OCI-LY1 (cell line): ENCODE measurements around the gene RRP1B.

Experiments
- EZH2 ChIP-seq: fragments of 200-600 bp; sonication (generic), shearing (Covaris generic); IDR thresholded peaks from 2 replicates; pipeline ENCODE4 v1.8.0; 2017; ENCODE audit warnings: borderline replicate concordance, mixed run types, mild to moderate bottlenecking, antibody characterized with exemption, low read length, moderate library complexity, mixed read lengths
- TF ChIP-seq, protein P1 (sequence below): fragments of 200-600 bp; sonication (generic), shearing (Covaris generic); IDR thresholded peaks from 2 replicates; pipeline ENCODE4 v1.5.1; 2017; ENCODE audit warnings: mild to moderate bottlenecking, antibody characterized with exemption, low read length, moderate library complexity, mixed read lengths

DNA sequence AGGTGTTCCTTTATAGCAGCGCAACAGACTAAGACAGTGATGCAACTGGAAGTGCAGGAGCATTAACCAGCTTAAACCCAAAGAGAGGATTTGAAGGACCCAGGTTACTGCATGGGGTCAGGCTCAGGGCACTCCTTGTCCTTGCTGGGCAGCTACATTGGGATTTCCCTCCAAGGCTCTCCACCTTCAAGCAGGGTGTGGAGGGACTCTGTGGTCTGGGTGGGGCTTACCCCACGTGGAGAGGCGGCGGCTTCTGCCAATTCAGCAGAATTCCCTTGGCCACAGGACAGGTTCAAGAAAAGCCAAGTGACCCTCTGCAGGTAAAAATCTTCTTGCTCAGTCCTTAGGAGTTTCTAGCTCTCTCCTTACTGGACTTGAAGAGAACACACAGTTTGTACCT lies 6.5 kb downstream of the RRP1B start:
- TF ChIP-seq, protein P1, sequence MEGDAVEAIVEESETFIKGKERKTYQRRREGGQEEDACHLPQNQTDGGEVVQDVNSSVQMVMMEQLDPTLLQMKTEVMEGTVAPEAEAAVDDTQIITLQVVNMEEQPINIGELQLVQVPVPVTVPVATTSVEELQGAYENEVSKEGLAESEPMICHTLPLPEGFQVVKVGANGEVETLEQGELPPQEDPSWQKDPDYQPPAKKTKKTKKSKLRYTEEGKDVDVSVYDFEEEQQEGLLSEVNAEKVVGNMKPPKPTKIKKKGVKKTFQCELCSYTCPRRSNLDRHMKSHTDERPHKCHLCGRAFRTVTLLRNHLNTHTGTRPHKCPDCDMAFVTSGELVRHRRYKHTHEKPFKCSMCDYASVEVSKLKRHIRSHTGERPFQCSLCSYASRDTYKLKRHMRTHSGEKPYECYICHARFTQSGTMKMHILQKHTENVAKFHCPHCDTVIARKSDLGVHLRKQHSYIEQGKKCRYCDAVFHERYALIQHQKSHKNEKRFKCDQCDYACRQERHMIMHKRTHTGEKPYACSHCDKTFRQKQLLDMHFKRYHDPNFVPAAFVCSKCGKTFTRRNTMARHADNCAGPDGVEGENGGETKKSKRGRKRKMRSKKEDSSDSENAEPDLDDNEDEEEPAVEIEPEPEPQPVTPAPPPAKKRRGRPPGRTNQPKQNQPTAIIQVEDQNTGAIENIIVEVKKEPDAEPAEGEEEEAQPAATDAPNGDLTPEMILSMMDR: no peak
- no peak for TF ChIP-seq EZH2
